K562 (cell line): ENCODE data around the gene TOMT. TPM values are rescaled to one million over a fixed set of nuclear protein-coding genes. Genes with fewer than 3 reads are reported as not detected.

ENCODE experiments used
- AFF1 ChIP-seq, 2 experiments: fragments of 450-650 bp; IDR thresholded peaks; 2 replicates each; pipeline ENCODE4 v1.6.1; 2018; ENCODE audit warnings: mild to moderate bottlenecking in 2 of 2, low read depth in 1 of 2; ENCODE audit not compliant: partially characterized antibody in 2 of 2
- CXXC5 ChIP-seq: fragments of 250-450 bp; sonication (Bioruptor Pico); IDR thresholded peaks from 2 replicates; pipeline ENCODE4 v1.8.0; 2022; ENCODE audit warnings: inconsistent platforms, mild to moderate bottlenecking, moderate library complexity
- EGR1 ChIP-seq: fragments of 450-650 bp; conservative IDR thresholded peaks from 2 replicates; pipeline ENCODE4 v1.6.1; 2017; ENCODE audit warnings: mild to moderate bottlenecking
- ETV1 ChIP-seq: fragments of 450-650 bp; conservative IDR thresholded peaks from 2 replicates; pipeline ENCODE4 v1.6.1; 2016; ENCODE audit warnings: missing genetic modification characterization, control low read depth, low read depth, missing compliant biosample characterization
- EWSR1 ChIP-seq: fragments of 450-650 bp; IDR thresholded peaks from 2 replicates; pipeline ENCODE4 v1.6.1; 2018; ENCODE audit warnings: borderline replicate concordance, mild to moderate bottlenecking, low read depth, moderate library complexity; ENCODE audit not compliant: partially characterized antibody
- FOXJ2 ChIP-seq: fragments of 200-800 bp; sonication (Bioruptor generic); IDR thresholded peaks from 2 replicates; pipeline ENCODE4 v1.6.1; 2016; ENCODE audit warnings: missing genetic modification characterization, missing compliant biosample characterization
- POU5F1 ChIP-seq: fragments of 150-350 bp; IDR thresholded peaks from 2 replicates; pipeline ENCODE4 v1.6.1; 2014; ENCODE audit warnings: borderline replicate concordance, low read length, low read depth, mild to moderate bottlenecking; ENCODE audit not compliant: partially characterized antibody
- PRDM10 ChIP-seq: fragments of 450-650 bp; IDR thresholded peaks from 2 replicates; pipeline ENCODE4 v1.6.1; 2018; ENCODE audit not compliant: partially characterized antibody
- PYGO2 ChIP-seq: fragments of 450-650 bp; IDR thresholded peaks from 2 replicates; pipeline ENCODE4 v1.6.1; 2016; ENCODE audit warnings: mild to moderate bottlenecking, missing genetic modification characterization, moderate library complexity, missing compliant biosample characterization
- RBM14 ChIP-seq: fragments of 200-400 bp; formaldehyde crosslinking; IDR thresholded peaks from 2 replicates; pipeline ENCODE4 v1.6.1; 2018; ENCODE audit warnings: low read depth, mild to moderate bottlenecking, low read length, moderate library complexity, borderline replicate concordance; ENCODE audit not compliant: insufficient read depth
- SIX5 ChIP-seq, 2 experiments: IDR thresholded peaks; 2 replicates each; pipeline ENCODE4 v1.6.1; 2011; ENCODE audit warnings: low read length in 2 of 2, borderline replicate concordance in 1 of 2, low read depth in 1 of 2, mild to moderate bottlenecking in 1 of 2, moderate library complexity in 1 of 2; ENCODE audit not compliant: insufficient read depth in 1 of 2
- TAL1 ChIP-seq: fragments of 450-650 bp; IDR thresholded peaks from 2 replicates; pipeline ENCODE4 v1.6.1; 2016; ENCODE audit warnings: mild to moderate bottlenecking
- ZBTB2 ChIP-seq: fragments of 450-650 bp; IDR thresholded peaks from 2 replicates; pipeline ENCODE4 v1.6.1; 2016; ENCODE audit warnings: antibody characterized with exemption
- ZNF431 ChIP-seq: sonication (generic); formaldehyde crosslinking; IDR thresholded peaks from 2 replicates; pipeline ENCODE4 v1.8.0; 2022; ENCODE audit warnings: mild to moderate bottlenecking, missing genetic modification reagents
- ZNF830 ChIP-seq: fragments of 250-450 bp; sonication (Bioruptor Pico); IDR thresholded peaks from 2 replicates; pipeline ENCODE4 v1.5.0; 2021; ENCODE audit warnings: mild to moderate bottlenecking
- polyA plus RNA-seq, 8 experiments: library from polyadenylated mRNA; depleted of rRNA in 4 of 8; stranded (reverse) in 5 of 8; unstranded in 3 of 8; fragments of >200 nt; fragmentation: Nextera tagmentation in 2 of 8; fragmentation: Illumina TruSeq in 1 of 8; extraction: Ambion mirVana in 2 of 8; extraction: Trizol in 1 of 8; gene quantifications; 2 replicates each; pipeline versions ENCODE4 v1.2.1 to v1.2.3, GENCODE V29; 2011 to 2014; ENCODE audit warnings: inconsistent platforms in 1 of 8, missing spikeins in 1 of 8
- total RNA-seq, 7 experiments: library from RNA; depleted of rRNA in 6 of 7; stranded (reverse); fragments of >200 nt in 6 of 7; fragmentation: Illumina TruSeq in 2 of 7; extraction: Trizol in 2 of 7; gene quantifications; 2 replicates each; pipeline versions ENCODE4 v1.2.1 to v1.2.3, GENCODE V29; 2011 to 2021; ENCODE audit warnings: low replicate concordance in 1 of 7

Gene TOMT
- total and polyA plus RNA-seq, 9 of the 15 experiments (the other 6 are each of a cell fraction or from before 2014, with no cell fraction given): not detected

- TF ChIP-seq TAL1 (no peak), ZBTB2 (0 out of 2 replicates have a peak, but pooled peaks have one; percentile 49), AFF1 (IDR thresholded peaks at IDR 0.05; ENCODE audit: low read depth in 1 of 2, partially characterized antibody in 2 of 2) (peak in 1 of 2 experiments; percentile 74), FOXJ2 (peak; percentile 73; the same call in 1 of the 2 replicates), PYGO2 (no peak), SIX5 (IDR thresholded peaks at IDR 0.05; ENCODE audit: borderline replicate concordance in 1 of 2, insufficient read depth in 1 of 2, low read depth in 1 of 2, low read length in 2 of 2) (peak in 1 of 2 experiments; percentile 25; a peak in 1 of 4 replicates), ZNF830 (CRISPR knock-in tag) (no peak), ETV1 (tag) (peak; percentile 68), RBM14 (no peak), POU5F1 (no peak), CXXC5 (CRISPR knock-in tag) (peak; percentile 26; the same call in 1 of the 2 replicates), EGR1 (peak; percentile 80), PRDM10 (peak; percentile 40), ZNF431 (CRISPR knock-in tag) (no peak), EWSR1 (no peak)
These were observed 6.6 kb downstream of the TOMT start, which contains the start of gene ANAPC15 (continued) for GRCh38 chr11:72112143-72112977.
